Activated CD4-positive, alpha-beta T cell treated with anti-CD3 and anti-CD28 coated beads, Interleukin-2, Interleukin-6, amounts not matched to agents 100 ng/mL and 50 ng/mL, durations not matched to agents 16 hours and 8 hours (primary cell): ENCODE results near the gene OR2A12.
A peak's percentile ranks its signal among the peaks of the same experiment; 100 is the strongest.
"Not testable (repeated sequence)": the region's sequence is repeated elsewhere in the genome, so short reads cannot be mapped to it uniquely, and the experiment has no call there.

Experiments used
- DNase-seq: peaks from one replicate; pipeline ENCODE4 v3.0.0-alpha.2; 2020

OR2A12 gene

DNA sequence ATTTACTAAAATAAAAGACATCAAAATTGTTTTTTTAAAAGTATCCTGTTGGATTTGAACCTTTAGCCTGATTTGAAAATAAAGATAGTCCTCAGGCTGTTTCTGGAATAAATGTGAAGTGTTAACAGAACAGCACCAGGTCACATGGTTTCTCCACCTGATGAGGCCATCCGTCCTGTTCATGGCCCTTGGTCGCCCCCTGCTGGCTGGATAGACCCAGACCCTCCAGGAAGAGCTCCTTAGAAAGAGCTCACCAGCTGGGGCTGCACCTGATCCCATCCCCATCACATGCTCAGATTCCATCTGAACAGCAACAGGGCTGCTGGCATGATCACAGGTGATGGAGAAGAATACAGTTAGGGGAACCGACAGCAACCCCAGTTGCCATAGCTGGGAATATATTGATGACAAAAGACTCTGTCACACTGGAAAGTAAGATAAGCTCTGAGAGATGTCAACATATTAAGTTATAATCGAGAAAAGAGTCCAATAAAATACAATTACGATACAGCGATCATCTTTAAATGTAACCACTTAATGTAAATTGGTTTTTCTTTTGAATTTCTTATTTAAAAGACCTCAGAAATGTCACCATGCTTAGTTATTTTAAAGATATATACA lies 41.7 kb downstream of the OR2A12 start:
- peak; percentile 90 for DNase-seq

DNA sequence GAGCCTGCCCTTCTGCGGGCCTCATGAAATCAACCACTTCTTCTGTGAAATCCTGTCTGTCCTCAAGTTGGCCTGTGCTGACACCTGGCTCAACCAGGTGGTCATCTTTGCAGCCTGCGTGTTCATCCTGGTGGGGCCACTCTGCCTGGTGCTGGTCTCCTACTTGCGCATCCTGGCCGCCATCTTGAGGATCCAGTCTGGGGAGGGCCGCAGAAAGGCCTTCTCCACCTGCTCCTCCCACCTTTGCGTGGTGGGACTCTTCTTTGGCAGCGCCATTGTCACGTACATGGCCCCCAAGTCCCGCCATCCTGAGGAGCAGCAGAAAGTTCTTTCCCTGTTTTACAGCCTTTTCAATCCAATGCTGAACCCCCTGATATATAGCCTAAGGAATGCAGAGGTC lies 43.5 kb downstream of the OR2A12 start:
- not testable (repeated sequence) for DNase-seq

DNA sequence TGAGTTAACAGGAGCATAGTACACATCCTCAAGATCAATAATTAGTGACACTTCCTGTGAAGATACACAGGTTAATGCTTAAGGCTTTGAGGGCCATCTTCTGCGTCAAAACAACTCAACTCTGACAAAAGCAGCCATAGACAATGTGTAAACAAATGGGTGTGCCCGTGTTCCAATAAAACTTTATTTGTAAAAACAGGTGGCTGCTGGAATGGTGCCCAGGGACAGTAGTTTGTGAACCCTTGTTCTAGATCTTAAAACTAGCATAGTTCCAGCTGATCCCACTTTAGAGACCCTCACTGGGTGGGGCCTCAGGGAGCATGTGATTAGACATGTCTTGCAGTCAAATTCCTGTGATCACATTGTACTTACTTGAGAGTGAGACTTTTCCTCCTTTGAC lies 44.7 kb downstream of the OR2A12 start:
- no peak for DNase-seq

DNA sequence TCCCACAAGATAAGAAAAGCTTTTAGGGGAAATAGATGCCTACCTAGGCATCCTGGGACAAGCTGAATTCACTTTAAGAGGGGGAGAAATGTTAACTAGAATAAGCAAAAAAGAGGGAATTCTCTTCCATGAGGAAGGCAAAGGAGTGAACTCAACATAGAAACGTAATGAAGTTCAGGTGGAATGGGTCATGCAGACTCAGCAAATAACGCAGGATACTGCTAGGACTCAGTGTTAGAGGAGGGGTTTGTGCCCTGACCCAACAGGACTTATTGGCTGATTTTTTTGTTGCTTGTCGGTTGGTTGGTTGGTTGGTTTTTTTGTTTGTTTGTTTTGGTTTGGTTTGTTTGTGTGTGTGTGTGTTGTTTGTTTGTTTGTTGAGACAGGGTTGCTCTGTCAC lies 46.2 kb downstream of the OR2A12 start:
- DNase-seq = no peak

DNA sequence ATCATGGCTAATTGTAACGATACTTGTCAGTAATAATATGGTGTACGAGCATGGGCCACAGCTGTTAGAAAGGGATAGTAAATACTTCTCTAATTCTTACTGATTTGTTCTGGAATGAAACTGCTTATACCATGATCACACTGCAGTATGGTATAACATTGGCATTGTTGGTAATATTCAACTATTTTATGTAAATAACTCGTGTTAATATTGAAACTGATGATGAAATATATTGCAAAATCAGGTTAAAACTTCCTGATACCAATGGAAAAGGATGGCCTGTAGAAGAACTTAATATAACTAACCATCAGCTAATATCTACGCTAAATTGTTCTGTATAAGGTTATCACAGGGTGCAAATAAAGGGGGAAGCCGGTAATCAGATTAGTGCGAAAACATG lies 47.2 kb downstream of the OR2A12 start:
- DNase-seq = no peak

DNA sequence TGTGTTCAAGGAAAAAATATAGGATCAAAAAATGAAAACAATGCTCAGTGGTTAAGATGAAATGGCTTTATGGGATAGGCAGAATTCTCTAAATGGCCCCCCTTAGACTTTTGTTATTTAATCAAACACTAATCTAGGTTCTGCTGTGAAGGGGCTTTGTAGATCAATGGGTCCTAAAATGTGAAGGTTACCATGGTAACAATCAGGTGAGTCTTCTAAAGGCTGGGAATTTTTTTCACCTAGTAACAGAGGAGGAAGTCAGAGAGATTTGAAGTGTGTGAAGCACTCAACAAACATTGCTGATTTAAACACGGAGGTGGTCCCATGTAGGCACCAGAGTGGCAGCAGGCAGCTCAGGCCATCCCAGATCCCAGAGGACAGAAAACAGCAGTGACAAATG lies 48.0 kb downstream of the OR2A12 start:
- no peak for DNase-seq

DNA sequence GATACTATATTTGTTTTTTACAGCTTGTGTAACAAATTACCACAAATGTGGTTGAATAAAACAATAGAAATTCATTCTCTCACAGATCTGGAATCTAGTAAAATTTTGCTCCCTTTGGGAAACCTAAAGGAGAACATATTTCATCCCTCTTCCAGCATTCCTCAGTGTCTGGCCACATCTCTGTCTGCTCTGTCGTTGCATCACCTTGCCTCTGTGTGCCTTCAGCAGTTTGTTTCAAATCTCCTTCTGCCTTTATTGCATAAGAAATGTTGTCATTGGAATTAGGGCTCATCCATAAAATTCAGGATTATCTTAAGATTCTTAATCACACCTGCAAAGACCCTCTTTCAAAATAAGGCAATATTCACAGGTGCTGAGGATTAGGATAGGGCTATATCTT lies 51.4 kb downstream of the OR2A12 start:
- no peak for DNase-seq

DNA sequence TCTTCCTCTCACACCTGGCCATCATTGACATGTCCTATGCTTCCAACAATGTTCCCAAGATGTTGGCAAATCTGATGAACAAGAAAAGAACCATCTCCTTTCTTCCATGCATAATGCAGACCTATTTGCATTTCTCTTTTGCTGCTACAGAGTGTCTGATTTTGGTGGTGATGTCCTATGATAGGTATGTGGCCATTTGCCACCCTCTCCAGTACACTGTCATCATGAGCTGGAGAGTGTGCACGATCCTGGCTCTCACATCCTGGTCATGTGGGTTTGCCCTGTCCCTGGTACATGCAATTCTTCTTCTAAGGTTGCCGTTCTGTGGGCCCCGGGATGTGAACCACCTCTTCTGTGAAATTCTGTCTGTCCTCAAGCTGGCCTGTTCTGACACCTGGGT lies 56.1 kb downstream of the OR2A12 start:
- no peak for DNase-seq

DNA sequence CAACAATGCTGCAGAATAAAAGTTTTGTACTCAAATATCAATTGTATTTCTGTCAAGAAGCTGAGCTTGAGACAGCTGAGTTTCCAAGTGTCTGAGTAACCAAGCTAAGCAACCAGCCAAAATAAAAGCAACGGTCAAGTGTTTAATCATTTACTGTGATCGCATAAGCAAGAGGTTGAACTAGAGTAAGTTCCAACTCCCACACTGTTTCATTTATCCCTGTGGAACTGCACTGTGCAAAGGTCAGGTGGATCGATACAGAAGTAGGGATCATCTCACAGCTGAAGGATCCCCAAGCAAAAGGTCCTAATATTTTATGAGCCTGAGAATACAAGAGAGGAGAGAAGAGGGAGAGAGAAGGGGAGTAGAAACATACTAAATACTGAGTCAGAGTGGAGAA lies 58.3 kb downstream of the OR2A12 start:
- DNase-seq = no peak

DNA sequence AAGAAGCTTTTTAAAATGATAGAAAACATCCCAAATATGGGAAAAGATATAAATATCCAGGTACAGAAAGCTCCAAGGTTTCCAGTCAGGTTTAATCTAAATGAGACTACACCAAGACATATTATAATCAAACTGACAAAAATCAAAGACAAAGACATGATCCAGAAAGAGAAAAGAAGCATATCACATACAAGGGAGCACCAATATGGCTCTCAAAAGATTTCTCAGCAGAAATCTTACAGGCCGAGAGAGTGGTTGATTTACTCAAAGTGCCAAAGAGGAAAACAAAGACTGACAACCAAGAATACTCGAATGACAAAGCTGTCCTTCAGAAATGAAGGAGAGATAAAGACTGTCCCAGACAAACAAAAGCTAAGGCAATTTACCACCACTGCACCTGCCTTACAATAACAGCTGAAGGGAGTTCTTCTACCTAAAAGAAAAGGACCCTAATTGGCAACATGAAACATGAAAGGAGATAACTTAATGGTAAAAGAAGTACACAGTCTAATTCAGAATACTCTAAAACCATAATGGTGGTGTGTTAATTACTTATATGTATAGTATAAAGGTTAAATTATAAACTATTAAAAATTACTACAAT lies 62.2 kb downstream of the OR2A12 start:
- DNase-seq = no peak
